Inflammatory macrophage treated with lipopolysaccharide for 4 hours (primary cell): Measurements from ENCODE around the gene GGTLC2.
"Not testable (repeated sequence)": the region's sequence is repeated elsewhere in the genome, so short reads cannot be mapped to it uniquely, and the experiment has no call there.

Experiments
- DNase-seq: peaks from one replicate; pipeline ENCODE4 v3.0.0-alpha.2; 2020

Gene GGTLC2

GRCh38 chr22:22638313-22638712 lies 6.1 kb upstream of the GGTLC2 start:
- not testable (repeated sequence) for DNase-seq

- not testable (repeated sequence) for DNase-seq
Measured at GRCh38 chr22:22642255-22642654, 2.2 kb upstream of the GGTLC2 start.

- DNase-seq: not testable (repeated sequence)
Measured at GRCh38 chr22:22645969-22646368, 1.6 kb downstream of the GGTLC2 start.

GRCh38 chr22:22647952-22648351 lies 3.5 kb downstream of the GGTLC2 start:
- not testable (repeated sequence) for DNase-seq

GRCh38 chr22:22648863-22649536 lies 4.6 kb downstream of the GGTLC2 start:
- DNase-seq: not testable (repeated sequence)

- DNase-seq: not testable (repeated sequence)
Measured at GRCh38 chr22:22649761-22650160, 5.3 kb downstream of the GGTLC2 start.

GRCh38 chr22:22650398-22650797 lies 6.0 kb downstream of the GGTLC2 start:
- not testable (repeated sequence) for DNase-seq

GRCh38 chr22:22650803-22651515 lies 6.5 kb downstream of the GGTLC2 start:
- not testable (repeated sequence) for DNase-seq

- DNase-seq: not testable (repeated sequence)
Measured at GRCh38 chr22:22651593-22651992, 7.2 kb downstream of the GGTLC2 start.

- DNase-seq: not testable (repeated sequence)
Measured at GRCh38 chr22:22652102-22652501, 7.7 kb downstream of the GGTLC2 start.

- not testable (repeated sequence) for DNase-seq
Measured at GRCh38 chr22:22652573-22652972, 8.2 kb downstream of the GGTLC2 start.

GRCh38 chr22:22653677-22654381 lies 9.4 kb downstream of the GGTLC2 start:
- DNase-seq: not testable (repeated sequence)

GRCh38 chr22:22655452-22656290 lies 11.3 kb downstream of the GGTLC2 start:
- no peak for DNase-seq

GRCh38 chr22:22657712-22658111 lies 13.3 kb downstream of the GGTLC2 start:
- DNase-seq: no peak

- no peak for DNase-seq
Measured at GRCh38 chr22:22661275-22661674, 16.9 kb downstream of the GGTLC2 start.

- no peak for DNase-seq
Measured at GRCh38 chr22:22662095-22662494, 17.7 kb downstream of the GGTLC2 start.

GRCh38 chr22:22663861-22664800 lies 19.7 kb downstream of the GGTLC2 start:
- DNase-seq: no peak

GRCh38 chr22:22666307-22667091 lies 22.1 kb downstream of the GGTLC2 start:
- DNase-seq: peak; percentile 43

GRCh38 chr22:22667966-22668880 lies 23.8 kb downstream of the GGTLC2 start:
- DNase-seq: no peak

- no peak for DNase-seq
Measured at GRCh38 chr22:22669093-22669492, 24.7 kb downstream of the GGTLC2 start.
